Measurements from ENCODE around the gene OXNAD1. TPM values are rescaled to one million over a fixed set of nuclear protein-coding genes. Genes with fewer than 3 reads are reported as not detected.

OXNAD1 gene
- total and polyA plus RNA-seq, 2 experiments from 2014 or later = 9.8 to 10.8 TPM

DNA sequence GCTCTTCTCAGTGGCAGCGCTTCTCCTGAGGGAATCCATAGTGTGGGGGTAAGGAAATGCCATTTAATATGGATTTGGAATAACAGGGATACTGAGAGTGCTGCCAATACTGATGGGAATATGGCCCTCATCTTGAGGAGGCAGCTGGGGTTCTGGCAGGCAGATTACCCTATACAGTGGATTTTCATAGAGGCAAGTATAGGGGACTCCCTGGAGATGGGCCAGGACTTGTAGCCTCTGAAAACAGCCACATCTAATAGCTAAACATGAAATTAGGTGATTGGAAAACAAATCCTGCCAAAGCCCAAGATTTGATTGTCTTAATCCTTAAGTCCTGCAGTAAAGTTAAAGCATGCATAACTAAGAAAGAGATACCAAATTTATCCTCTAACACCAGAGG is 31.2 kb upstream of the OXNAD1 start:
- Histone ChIP-seq H3K9me2 (ENCODE audit: insufficient read depth) (no peaks in the 10 kb centered on the region; the same call in 1 of the 2 replicates), H3K27ac (no peak overlapping the region), H3K36me3 (ENCODE audit: low read depth) (no peaks in the 10 kb centered on the region), H4K20me1 (ENCODE audit: insufficient read depth) (no peaks in the 10 kb centered on the region), H3K9ac (no peak overlapping the region), H3K4me2 (ENCODE audit: unreplicated experiment) (no peak overlapping the region), H2AFZ (no peak overlapping the region), H3K9me3 (ENCODE audit: low read depth) (no peaks in the 10 kb centered on the region), H3K4me1 (ENCODE audit: insufficient read depth) (no peaks in the 10 kb centered on the region), H3K4me3 (no peak overlapping the region), H3F3A (ENCODE audit: insufficient read depth) (no peaks in the 10 kb centered on the region), H3K27me3 (replicated peaks; ENCODE audit: insufficient read depth) (no peaks in the 10 kb centered on the region), H3K79me2 (ENCODE audit: insufficient read depth) (no peaks in the 10 kb centered on the region)
- WGBS, 2 experiments (ENCODE audit: low coverage in 1 of 2, low lambda C conversion rate in 2 of 2, missing lambda C conversion rate in 2 of 2) = 91 to 93% methylated on average over 1 of the region's 1 CpG
- TF ChIP-seq EZH2phosphoT487 (IDR thresholded peaks at IDR 0.05; ENCODE audit: insufficient read depth, low read depth) = no peak
- no peak for TF ChIP-seq EZH2 (IDR thresholded peaks at IDR 0.05; ENCODE audit: insufficient read depth, poor library complexity, severe bottlenecking)
- no peak for DNase-seq
- in situ Hi-C loops (cut with MboI) = no loop called here

DNA sequence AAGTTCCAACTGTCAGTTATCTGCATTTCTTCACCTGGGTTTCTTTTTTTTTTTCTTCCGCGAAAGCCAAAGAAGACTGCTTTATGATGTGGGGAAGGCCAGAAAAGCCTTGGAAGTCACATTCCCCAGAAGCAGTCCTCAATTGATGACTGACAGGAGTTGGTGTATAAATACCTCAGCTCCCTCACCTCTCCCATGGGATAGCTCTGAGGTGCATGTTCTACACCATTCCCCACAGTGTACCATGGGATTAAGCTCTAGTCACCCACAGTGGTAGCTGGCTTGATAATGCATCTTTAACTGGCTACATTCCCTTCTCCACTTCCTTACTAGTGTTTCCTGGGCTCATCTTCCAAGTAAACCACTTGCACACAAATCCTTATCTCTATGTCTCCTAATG is 30.7 kb upstream of the OXNAD1 start:
- Histone ChIP-seq H3K36me3 (ENCODE audit: low read depth) (no peaks in the 10 kb centered on the region), H3K27me3 (replicated peaks; ENCODE audit: insufficient read depth) (no peaks in the 10 kb centered on the region), H3F3A (ENCODE audit: insufficient read depth) (no peaks in the 10 kb centered on the region), H3K4me3 (no peak overlapping the region), H3K79me2 (ENCODE audit: insufficient read depth) (no peaks in the 10 kb centered on the region), H4K20me1 (ENCODE audit: insufficient read depth) (no peaks in the 10 kb centered on the region), H3K9me2 (ENCODE audit: insufficient read depth) (no peaks in the 10 kb centered on the region; the same call in 1 of the 2 replicates), H3K9me3 (ENCODE audit: low read depth) (no peaks in the 10 kb centered on the region), H2AFZ (no peak overlapping the region), H3K9ac (no peak overlapping the region), H3K4me2 (ENCODE audit: unreplicated experiment) (no peak overlapping the region), H3K4me1 (ENCODE audit: insufficient read depth) (peaks cover under 1% of the 10 kb centered on the region; the same call in 1 of the 2 replicates), H3K27ac (no peak overlapping the region)
- 96 to 100% methylated on average over 2 of the region's 2 CpGs for WGBS, 2 experiments (ENCODE audit: low coverage in 1 of 2, low lambda C conversion rate in 2 of 2, missing lambda C conversion rate in 2 of 2)
- DNase-seq = no peak
- TF ChIP-seq EZH2 (IDR thresholded peaks at IDR 0.05; ENCODE audit: insufficient read depth, poor library complexity, severe bottlenecking) (no peak), EZH2phosphoT487 (IDR thresholded peaks at IDR 0.05; ENCODE audit: insufficient read depth, low read depth) (no peak)
- in situ Hi-C loops (cut with MboI) = no loop called here

DNA sequence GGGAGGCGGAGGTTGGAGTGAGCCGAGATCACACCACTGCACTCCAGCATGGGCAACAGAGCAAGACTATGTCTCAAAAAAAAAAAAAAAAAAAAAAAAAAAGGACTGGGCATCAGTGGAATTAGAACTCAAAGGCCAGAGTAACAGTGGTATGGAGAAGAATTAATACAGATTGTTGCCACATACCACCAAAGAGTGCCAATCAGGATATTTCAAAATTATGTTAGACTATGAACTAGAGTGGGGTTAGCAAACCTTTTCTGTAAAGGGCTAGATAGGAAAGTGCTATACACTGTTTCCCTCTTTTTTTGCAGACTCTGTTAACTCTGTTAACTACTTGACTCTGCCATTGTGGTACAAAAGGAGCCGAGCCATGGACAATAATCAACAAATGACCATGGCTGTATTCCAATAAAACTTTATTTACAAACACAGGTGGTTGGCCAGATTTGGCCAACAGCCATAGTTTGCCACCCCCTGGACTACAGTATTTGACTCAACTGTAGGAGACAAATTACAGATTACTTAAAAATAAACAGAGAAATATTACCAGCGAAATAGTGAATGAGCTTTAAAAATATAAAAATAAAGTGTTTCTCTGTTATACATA is 28.9 kb upstream of the OXNAD1 start:
- Histone ChIP-seq H3K9me2 (ENCODE audit: insufficient read depth) (no peaks in the 10 kb centered on the region; the same call in 1 of the 2 replicates), H3F3A (ENCODE audit: insufficient read depth) (peaks cover 11% of the 10 kb centered on the region), H3K4me3 (no peak overlapping the region), H3K79me2 (ENCODE audit: insufficient read depth) (no peaks in the 10 kb centered on the region), H2AFZ (no peak overlapping the region), H3K4me1 (ENCODE audit: insufficient read depth) (peaks cover 19% of the 10 kb centered on the region), H3K27me3 (replicated peaks; ENCODE audit: insufficient read depth) (no peaks in the 10 kb centered on the region), H3K4me2 (ENCODE audit: unreplicated experiment) (no peak overlapping the region), H4K20me1 (ENCODE audit: insufficient read depth) (no peaks in the 10 kb centered on the region), H3K9ac (no peak overlapping the region), H3K36me3 (ENCODE audit: low read depth) (no peaks in the 10 kb centered on the region), H3K27ac (no peak overlapping the region), H3K9me3 (ENCODE audit: low read depth) (no peaks in the 10 kb centered on the region)
- DNase-seq = no peak
- TF ChIP-seq EZH2phosphoT487 (IDR thresholded peaks at IDR 0.05; ENCODE audit: insufficient read depth, low read depth) (no peak), EZH2 (IDR thresholded peaks at IDR 0.05; ENCODE audit: insufficient read depth, poor library complexity, severe bottlenecking) (no peak)
- 97 to 98% methylated on average over 2 to 4 of the region's 4 CpGs for WGBS, 2 experiments (ENCODE audit: low coverage in 1 of 2, low lambda C conversion rate in 2 of 2, missing lambda C conversion rate in 2 of 2)
- in situ Hi-C loops (cut with MboI) = no loop called here

DNA sequence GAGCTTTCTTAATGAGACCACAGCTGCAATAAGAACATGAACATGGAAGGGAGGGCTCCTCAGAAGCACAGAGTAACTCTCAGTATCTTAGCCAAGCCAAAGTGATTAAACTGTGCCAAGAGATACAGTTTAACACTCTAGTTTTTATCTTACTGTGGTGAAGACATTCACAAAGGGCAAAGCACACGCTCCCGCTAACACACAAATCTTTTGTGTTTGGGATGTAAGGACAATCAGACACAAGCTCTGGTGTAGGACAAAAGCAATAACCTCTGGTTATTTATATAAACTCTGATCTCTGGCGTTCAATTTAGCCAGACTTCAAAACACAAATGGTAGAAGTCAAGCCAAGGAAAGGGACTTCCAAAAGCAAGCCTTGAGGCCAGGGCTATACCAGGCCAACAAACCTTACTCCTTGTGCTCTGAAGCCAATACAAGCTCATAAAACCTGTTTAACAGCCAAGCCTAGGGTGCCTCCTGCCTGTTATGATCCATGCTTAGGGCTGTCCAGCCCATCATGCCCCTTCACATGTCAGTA is 28.1 kb upstream of the OXNAD1 start:
- Histone ChIP-seq H3K36me3 (ENCODE audit: low read depth) (no peaks in the 10 kb centered on the region), H3K9ac (no peak overlapping the region), H3K27me3 (replicated peaks; ENCODE audit: insufficient read depth) (no peaks in the 10 kb centered on the region), H2AFZ (no peak overlapping the region), H3K79me2 (ENCODE audit: insufficient read depth) (no peaks in the 10 kb centered on the region), H3K4me3 (no peak overlapping the region), H3K4me1 (ENCODE audit: insufficient read depth) (peaks cover 20% of the 10 kb centered on the region), H3K9me2 (ENCODE audit: insufficient read depth) (no peaks in the 10 kb centered on the region; the same call in 1 of the 2 replicates), H4K20me1 (ENCODE audit: insufficient read depth) (no peaks in the 10 kb centered on the region), H3F3A (ENCODE audit: insufficient read depth) (peaks cover 14% of the 10 kb centered on the region), H3K9me3 (ENCODE audit: low read depth) (no peaks in the 10 kb centered on the region), H3K4me2 (ENCODE audit: unreplicated experiment) (no peak overlapping the region), H3K27ac (no peak overlapping the region)
- no peak for DNase-seq
- in situ Hi-C loops (cut with MboI) = no loop called here
- WGBS, 2 experiments (ENCODE audit: low coverage in 1 of 2, low lambda C conversion rate in 2 of 2, missing lambda C conversion rate in 2 of 2) = 78 to 79% methylated on average over 3 of the region's 3 CpGs
- TF ChIP-seq EZH2 (IDR thresholded peaks at IDR 0.05; ENCODE audit: insufficient read depth, poor library complexity, severe bottlenecking) (no peak), EZH2phosphoT487 (IDR thresholded peaks at IDR 0.05; ENCODE audit: insufficient read depth, low read depth) (no peak)

Measured in GM23248 (cell line).